BJ (cell line): Measurements from ENCODE around the gene MYOG. TPM values are rescaled to one million over a fixed set of nuclear protein-coding genes. Genes with fewer than 3 reads are reported as not detected.

Experiments
- CTCF ChIA-PET: fragments of 350-600 bp; formaldehyde crosslinking; extraction: SDS; loops from one replicate; lab custom pipeline; 2021; ENCODE audit warnings: antibody characterized with exemption, inconsistent platforms; lab: Yijun Ruan, JAX
- POLR2A ChIA-PET: fragments of 300-600 bp; sonication (Branson Sonifier 250); formaldehyde crosslinking; extraction: SDS; loops from one replicate; lab custom pipeline; 2021; ENCODE audit warnings: antibody characterized with exemption; lab: Charles Lee
- DNase-seq: peaks from one replicate; pipeline ENCODE4 v3.0.0-alpha.2; 2011; ENCODE audit warnings: low read depth
- H3K27me3 ChIP-seq: 2 replicates; pipeline ENCODE4 v1.6.0; 2011; ENCODE audit warnings: low read length; ENCODE audit not compliant: control insufficient read depth, insufficient read depth
- H3K36me3 ChIP-seq: 2 replicates; pipeline ENCODE4 v1.5.1; 2011; ENCODE audit warnings: low read length; ENCODE audit not compliant: control insufficient read depth, insufficient read depth
- H3K4me3 ChIP-seq: 2 replicates; pipeline ENCODE4 v1.5.1; 2011; ENCODE audit warnings: low read depth, mild to moderate bottlenecking, control low read depth, low read length
- CTCF ChIP-seq: IDR thresholded peaks from 2 replicates; pipeline ENCODE4 v1.5.1; 2011; ENCODE audit warnings: low read depth, mild to moderate bottlenecking, control low read depth, inconsistent platforms, low read length, moderate library complexity; ENCODE audit not compliant: insufficient read depth
- polyA plus RNA-seq: library from polyadenylated mRNA; depleted of rRNA; stranded (reverse); fragments of >200 nt; gene quantifications from 2 replicates; pipeline ENCODE4 v1.2.3, GENCODE V29; 2011

Gene MYOG
- polyA plus RNA-seq, 1 experiment, result not detected

DNA sequence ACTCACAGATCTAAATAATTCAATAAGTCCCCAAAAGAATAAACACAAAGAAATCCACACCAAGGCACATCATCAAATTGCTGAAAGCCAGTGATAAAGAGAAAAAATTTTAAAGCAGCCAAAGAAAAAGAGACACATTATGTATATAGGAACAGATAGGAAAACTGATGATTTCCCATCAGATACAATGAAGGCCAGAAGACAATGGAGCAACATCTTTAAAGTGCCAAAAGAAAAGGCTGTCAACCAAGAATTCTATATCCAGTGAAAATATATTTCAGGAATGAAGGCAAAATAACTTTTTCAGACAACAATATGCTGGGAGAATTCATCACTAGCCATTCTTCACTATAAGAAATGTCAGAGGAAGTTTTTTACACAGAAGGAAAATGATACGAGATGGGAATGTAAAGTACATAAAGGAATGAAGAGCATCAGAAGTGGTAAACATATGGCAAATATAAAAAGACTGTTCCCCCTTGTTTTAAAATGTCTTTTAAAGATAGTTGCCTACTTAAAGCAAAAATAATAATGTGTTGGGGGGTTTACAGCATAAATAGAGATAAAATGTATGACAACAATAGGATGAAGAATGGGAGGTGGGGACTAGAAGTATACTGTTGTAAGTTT, 9.4 kb upstream of the MYOG start:
- peaks cover 20% of the 10 kb centered on the region for H3K27me3 ChIP-seq
- DNase-seq, result no peak
- no peak for TF ChIP-seq CTCF
- H3K4me3 ChIP-seq, result no peak overlapping the region
- CTCF ChIA-PET, result no interaction called here
- POLR2A ChIA-PET, result no interaction called here
- H3K36me3 ChIP-seq, result no peaks in the 10 kb centered on the region

- Histone ChIP-seq H3K36me3 (no peaks in the 10 kb centered on the region), H3K27me3 (peaks cover 16% of the 10 kb centered on the region), H3K4me3 (no peak overlapping the region)
- TF ChIP-seq CTCF, result no peak
- ChIA-PET CTCF (no interaction called here), POLR2A (no interaction called here)
- no peak for DNase-seq
Observed at GRCh38 chr1:203093754-203094410, 8.1 kb upstream of the MYOG start.

GRCh38 chr1:203091761-203092330, 6.0 kb upstream of the MYOG start:
- Histone ChIP-seq H3K27me3 (peaks cover 25% of the 10 kb centered on the region), H3K36me3 (no peaks in the 10 kb centered on the region), H3K4me3 (no peak overlapping the region)
- no peak for TF ChIP-seq CTCF
- ChIA-PET CTCF (interaction anchor here (0.9 to 1.3 kb wide), 2 partner anchors 8 to 34 kb away, joined by 3 to 4 read pairs; no protein-coding TSS in a partner anchor), POLR2A (no interaction called here)
- no peak for DNase-seq

DNA sequence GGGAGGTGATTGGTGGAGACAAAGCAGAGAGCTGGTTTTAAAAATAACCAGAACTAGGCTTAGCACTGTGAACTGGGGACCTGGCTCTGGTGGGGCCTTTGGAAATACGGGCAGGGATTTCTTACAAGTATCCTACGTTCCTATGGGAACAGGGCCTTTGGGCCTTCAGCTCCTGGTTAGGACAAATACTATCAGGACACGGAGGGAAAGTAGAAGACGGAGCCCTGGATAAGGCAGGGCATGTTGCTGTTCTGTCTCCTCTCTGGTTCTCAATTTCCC, 5.3 kb upstream of the MYOG start:
- H3K4me3 ChIP-seq, result no peak overlapping the region
- POLR2A ChIA-PET, result no interaction called here
- no peak for DNase-seq
- CTCF ChIA-PET, result interaction anchor here (1.3 kb wide), 1 partner anchor 35 kb away, joined by 4 read pairs; no protein-coding TSS in a partner anchor
- TF ChIP-seq CTCF, result no peak
- no peaks in the 10 kb centered on the region for H3K36me3 ChIP-seq
- peaks cover 29% of the 10 kb centered on the region for H3K27me3 ChIP-seq

DNA sequence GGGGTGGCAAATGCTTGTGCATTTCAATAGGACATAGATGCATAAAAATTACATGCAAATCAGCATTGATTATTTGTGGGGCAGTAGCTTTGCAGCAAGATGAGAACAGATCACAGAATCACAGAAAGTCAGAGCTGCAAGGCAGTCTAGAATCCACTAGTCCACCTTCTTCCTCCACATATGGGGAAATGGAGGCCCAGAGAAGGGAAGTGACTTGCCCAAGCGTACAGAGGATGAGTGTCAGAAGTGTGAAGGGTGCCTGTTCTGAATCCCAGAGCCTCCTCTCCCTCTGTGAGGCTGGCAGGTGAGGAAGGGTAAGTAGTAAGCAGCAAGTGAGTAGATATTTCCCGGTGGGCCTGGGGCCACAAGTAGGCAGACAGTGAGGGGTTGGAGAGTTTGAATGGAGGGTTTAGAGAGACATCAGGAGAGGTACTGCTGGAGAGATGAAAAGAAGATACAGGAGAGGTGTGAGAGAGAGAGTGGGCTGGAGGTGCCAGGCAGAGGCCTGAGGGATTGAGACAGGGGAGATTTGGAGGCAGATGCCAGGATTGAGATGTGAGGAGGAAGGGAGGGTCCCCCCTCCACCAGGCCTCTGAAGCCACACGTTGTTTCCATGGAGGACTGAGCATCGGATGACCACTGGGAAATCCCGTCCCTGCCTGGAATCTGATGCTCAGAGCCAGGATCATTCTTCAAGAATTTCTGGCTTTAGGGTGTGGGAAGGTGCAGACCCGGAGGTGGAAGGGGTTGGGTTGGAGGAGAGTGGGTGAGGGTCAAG, 4.8 kb upstream of the MYOG start:
- no peak overlapping the region for H3K4me3 ChIP-seq
- POLR2A ChIA-PET, result interaction anchor here (0.6 kb wide), 1 partner anchor 12 kb away, joined by 3 read pairs; no protein-coding TSS in a partner anchor
- no peaks in the 10 kb centered on the region for H3K36me3 ChIP-seq
- no peak for TF ChIP-seq CTCF
- CTCF ChIA-PET, result interaction anchor here (1.3 kb wide), 1 partner anchor 35 kb away, joined by 4 read pairs; no protein-coding TSS in a partner anchor
- no peak for DNase-seq
- peaks cover 29% of the 10 kb centered on the region for H3K27me3 ChIP-seq
